H9 (cell line): ENCODE measurements around the gene PUDP. TPM values are rescaled to one million over a fixed set of nuclear protein-coding genes. Genes with fewer than 3 reads are reported as not detected.

Experiments
- DNase-seq: peaks from one replicate; pipeline ENCODE4 v3.0.0-alpha.2; 2017
- H2AFZ ChIP-seq: one replicate; pipeline ENCODE4 v1.6.1; 2013; ENCODE audit warnings: mild to moderate bottlenecking, low read length, control low read depth, moderate library complexity
- H2AK5ac ChIP-seq: 2 replicates; pipeline ENCODE4 v1.6.1; 2013; ENCODE audit warnings: low read length, control low read depth, mixed read lengths; ENCODE audit not compliant: insufficient read length
- H2BK120ac ChIP-seq: one replicate; pipeline ENCODE4 v1.6.1; 2013; ENCODE audit warnings: low read depth, mild to moderate bottlenecking, low read length, control low read depth, inconsistent platforms; ENCODE audit not compliant: poor library complexity, severe bottlenecking
- H2BK12ac ChIP-seq: 2 replicates; pipeline ENCODE4 v1.6.1; 2013; ENCODE audit warnings: low read length, control low read depth, mixed read lengths, low read depth; ENCODE audit not compliant: insufficient read length
- H2BK15ac ChIP-seq: 2 replicates; pipeline ENCODE4 v1.6.1; 2013; ENCODE audit warnings: low read depth, low read length, control low read depth
- H2BK20ac ChIP-seq: one replicate; pipeline ENCODE4 v1.6.1; 2013; ENCODE audit warnings: low read depth, mild to moderate bottlenecking, low read length, control low read depth, inconsistent platforms; ENCODE audit not compliant: poor library complexity, severe bottlenecking
- H2BK5ac ChIP-seq: 2 replicates; pipeline ENCODE4 v1.6.1; 2013; ENCODE audit warnings: low read length, control low read depth, mixed read lengths; ENCODE audit not compliant: insufficient read length
- H3K14ac ChIP-seq: 2 replicates; pipeline ENCODE4 v1.6.1; 2013; ENCODE audit warnings: low read length, control low read depth; ENCODE audit not compliant: insufficient read depth
- H3K18ac ChIP-seq: 2 replicates; pipeline ENCODE4 v1.6.1; 2013; ENCODE audit warnings: low read depth, mild to moderate bottlenecking, mixed read lengths, low read length, control low read depth; ENCODE audit not compliant: insufficient read length
- H3K23ac ChIP-seq: 2 replicates; pipeline ENCODE4 v1.6.1; 2013; ENCODE audit warnings: low read length, control low read depth, mixed read lengths, low read depth; ENCODE audit not compliant: insufficient read length
- H3K23me2 ChIP-seq: 2 replicates; pipeline ENCODE4 v1.6.1; 2013; ENCODE audit warnings: low read depth, mild to moderate bottlenecking, mixed read lengths, low read length, control low read depth; ENCODE audit not compliant: insufficient read length, poor library complexity, severe bottlenecking
- H3K27ac ChIP-seq: 2 replicates; pipeline ENCODE4 v1.5.1; 2013; ENCODE audit warnings: low read length, control low read depth, mixed read lengths, low read depth; ENCODE audit not compliant: insufficient read length
- H3K27me3 ChIP-seq: 2 replicates; pipeline ENCODE4 v1.6.1; 2013; ENCODE audit warnings: low read length, control low read depth, inconsistent platforms; ENCODE audit not compliant: insufficient read depth
- H3K4ac ChIP-seq: 2 replicates; pipeline ENCODE4 v1.6.1; 2013; ENCODE audit warnings: low read depth, mild to moderate bottlenecking, control low read depth, inconsistent platforms, low read length, moderate library complexity
- H3K4me1 ChIP-seq: 2 replicates; pipeline ENCODE4 v1.6.1; 2013; ENCODE audit warnings: low read length, control low read depth, inconsistent platforms; ENCODE audit not compliant: insufficient read depth
- H3K4me2 ChIP-seq: 2 replicates; pipeline ENCODE4 v1.6.1; 2013; ENCODE audit warnings: low read length, control low read depth, mixed read lengths; ENCODE audit not compliant: insufficient read length, insufficient read depth
- H3K56ac ChIP-seq: 2 replicates; pipeline ENCODE4 v1.6.1; 2013; ENCODE audit warnings: low read depth, mild to moderate bottlenecking, mixed read lengths, low read length, control low read depth; ENCODE audit not compliant: insufficient read length
- H3K79me1 ChIP-seq: 2 replicates; pipeline ENCODE4 v1.6.1; 2013; ENCODE audit warnings: low read depth, mild to moderate bottlenecking, moderate library complexity, low read length, control low read depth, inconsistent platforms; ENCODE audit not compliant: insufficient read depth, poor library complexity, severe bottlenecking
- H3K79me2 ChIP-seq: 2 replicates; pipeline ENCODE4 v1.6.1; 2013; ENCODE audit warnings: low read length, control low read depth, inconsistent platforms; ENCODE audit not compliant: insufficient read depth
- H3K9ac ChIP-seq: 2 replicates; pipeline ENCODE4 v1.6.1; 2013; ENCODE audit warnings: low read length, control low read depth, mixed read lengths; ENCODE audit not compliant: insufficient read length; ENCODE audit errors: extremely low read depth
- H3K9me3 ChIP-seq: one replicate; pipeline ENCODE4 v1.6.1; 2013; ENCODE audit warnings: low read depth, low read length, inconsistent platforms; ENCODE audit not compliant: control insufficient read depth
- H3T11ph ChIP-seq: one replicate; pipeline ENCODE4 v1.6.1; 2013; ENCODE audit warnings: mild to moderate bottlenecking, low read length, control low read depth, inconsistent platforms
- H4K20me1 ChIP-seq: one replicate; pipeline ENCODE4 v1.6.1; 2013; ENCODE audit not compliant: control insufficient read depth, insufficient read length, insufficient read depth
- H4K5ac ChIP-seq: 2 replicates; pipeline ENCODE4 v1.6.1; 2013; ENCODE audit warnings: low read depth, mild to moderate bottlenecking, mixed read lengths, low read length, control low read depth; ENCODE audit not compliant: insufficient read length
- H4K8ac ChIP-seq: replicated peaks from 2 replicates; pipeline ENCODE4 v1.6.1; 2013; ENCODE audit warnings: low read length, control low read depth, mixed read lengths, low read depth; ENCODE audit not compliant: insufficient read length
- H4K91ac ChIP-seq: 2 replicates; pipeline ENCODE4 v1.6.1; 2013; ENCODE audit warnings: low read depth, mild to moderate bottlenecking, moderate library complexity, mixed read lengths, low read length, control low read depth; ENCODE audit not compliant: insufficient read length
- H3K27ac Mint-ChIP-seq, 3 experiments: 2 replicates in 2 of 3; 3 replicates in 1 of 3; pipeline ENCODE4 v1.8.0; 2020 to 2021; ENCODE audit warnings: mixed read lengths in 3 of 3, mild to moderate bottlenecking in 1 of 3, moderate library complexity in 1 of 3
- H3K27me3 Mint-ChIP-seq: 2 replicates; pipeline ENCODE4 v1.8.0; 2021; ENCODE audit warnings: low read depth, mild to moderate bottlenecking, moderate library complexity, mixed read lengths
- H3K36me3 Mint-ChIP-seq, 3 experiments: 2 replicates in 2 of 3; 3 replicates in 1 of 3; pipeline ENCODE4 v1.8.0; 2020 to 2021; ENCODE audit warnings: low read depth in 3 of 3, mixed read lengths in 3 of 3; ENCODE audit not compliant: insufficient read depth in 1 of 3
- H3K4me1 Mint-ChIP-seq, 2 experiments: 2 replicates each; pipeline ENCODE4 v1.8.0; 2020; ENCODE audit warnings: mixed read lengths in 2 of 2
- H3K4me3 Mint-ChIP-seq, 2 experiments: 2 replicates in 1 of 2; 3 replicates in 1 of 2; pipeline ENCODE4 v1.8.0; 2020 to 2021; ENCODE audit warnings: mild to moderate bottlenecking in 2 of 2, mixed read lengths in 2 of 2, moderate library complexity in 1 of 2
- H3K9me3 Mint-ChIP-seq, 2 experiments: 2 replicates in 1 of 2; 3 replicates in 1 of 2; pipeline ENCODE4 v1.8.0; 2020; ENCODE audit warnings: mild to moderate bottlenecking in 2 of 2, mixed read lengths in 2 of 2, moderate library complexity in 1 of 2
- CTCF ChIP-seq: fragments of 200-600 bp; sonication (generic); conservative IDR thresholded peaks from 3 replicates; pipeline ENCODE4 v1.8.0; 2021; ENCODE audit warnings: antibody characterized with exemption, mild to moderate bottlenecking
- WGBS: extraction: QIAGEN DNeasy Blood & Tissue Kit; methylation state at CpG from one replicate; pipeline ENCODE4 v1.1.7; 2013; ENCODE audit warnings: missing lambda C conversion rate, low lambda C conversion rate, mixed read lengths; ENCODE audit not compliant: insufficient read length; ENCODE audit errors: extremely low coverage; 5-methylcytosine and 5-hydroxymethylcytosine counted together
- total RNA-seq: library from RNA; stranded (reverse); gene quantifications from 2 replicates; pipeline ENCODE4 v1.2.1, GENCODE V29; 2021

Gene PUDP
- total RNA-seq, 1 experiment from 2014 or later, result 46.3 TPM

GRCh38 chrX:7109838-7110793, 37.8 kb downstream of the PUDP start:
- Histone ChIP-seq H4K5ac (no peak overlapping the region), H3K9me3 (no peaks in the 10 kb centered on the region), H2BK15ac (no peak overlapping the region), H3K9ac (no peak overlapping the region), H3K4me2 (no peak overlapping the region), H3K23me2 (no peaks in the 10 kb centered on the region), H2BK120ac (no peak overlapping the region), H2BK20ac (no peak overlapping the region), H4K20me1 (no peaks in the 10 kb centered on the region), H2AFZ (no peak overlapping the region), H3K23ac (no peak overlapping the region), H3K14ac (no peak overlapping the region), H4K91ac (no peak overlapping the region), H2BK5ac (no peak overlapping the region), H3T11ph (no peak overlapping the region), H3K79me1 (peaks cover 4% of the 10 kb centered on the region), H3K56ac (no peak overlapping the region), H4K8ac (no peak overlapping the region), H3K79me2 (peaks cover 2% of the 10 kb centered on the region), H3K27me3 (no peaks in the 10 kb centered on the region), H2BK12ac (no peak overlapping the region), H3K4me1 (peaks cover 7% of the 10 kb centered on the region; the same call in 1 of the 2 replicates), H3K27ac (no peak overlapping the region), H3K4ac (no peak overlapping the region), H2AK5ac (no peak overlapping the region), H3K18ac (no peak overlapping the region)
- Mint-ChIP-seq H3K36me3 (peaks cover 3 to 7% (median 7%) of the 10 kb centered on the region in 3 experiments; a peak in 3 of 7 replicates), H3K27ac (peak overlapping the region; percentile 84 to 96 (median 93)), H3K4me1 (peaks cover 29 to 30% of the 10 kb centered on the region in 2 experiments), H3K9me3 (no peaks in the 10 kb centered on the region), H3K27me3 (no peaks in the 10 kb centered on the region), H3K4me3 (no peak overlapping the region; a peak in 1 of 5 replicates)
- no CpG with 5 or more reads among the region's 12 CpGs for WGBS
- DNase-seq, result no peak
- no peak for TF ChIP-seq CTCF
